HepG2 (cell line): ENCODE measurements around the gene KIF1C. TPM values are rescaled to one million over a fixed set of nuclear protein-coding genes. Genes with fewer than 3 reads are reported as not detected.

Experiments
- ATAC-seq: fragments of 200-7000 bp; cut with Tn5 transposase; 3 replicates; pipeline ENCODE4 v1.9.1; 2020; ENCODE audit warnings: mild to moderate bottlenecking, moderate library complexity
- BruUV-seq: library from RNA; stranded (reverse); fragments of 400-500 nt; replicated peaks from 2 replicates; lab custom pipeline; 2021; lab: Mats Ljungman, UMichigan
- CTCF ChIA-PET: fragments of 300-600 bp; formaldehyde crosslinking; extraction: SDS; loops from one replicate; lab custom pipeline; 2021; ENCODE audit warnings: low total read pairs, inconsistent platforms, low intra/inter-chr PET ratio; lab: Yijun Ruan, JAX
- POLR2A ChIA-PET: fragments of 350-600 bp; sonication (Branson Sonifier 250); formaldehyde crosslinking; loops from one replicate; lab custom pipeline; 2020; ENCODE audit warnings: antibody characterized with exemption, inconsistent platforms; lab: Yijun Ruan, JAX
- DNase-seq: peaks from one replicate; pipeline ENCODE4 v3.0.0-alpha.2; 2015; ENCODE audit warnings: low spot score
- FAIRE-seq: peaks from 3 replicates; lab custom pipeline; 2011; peaks lifted over from hg19 to GRCh38; lab: Jason Lieb, UNC
- H2AFZ ChIP-seq: one replicate; pipeline ENCODE4 v1.6.1; 2011; ENCODE audit warnings: low read length, inconsistent platforms
- H3K27ac ChIP-seq: fragments of 300-600 bp; 3 replicates; pipeline ENCODE4 v1.8.0; 2011; ENCODE audit warnings: mixed run types, mild to moderate bottlenecking, mixed read lengths, low read length, inconsistent platforms; ENCODE audit not compliant: insufficient read depth; ENCODE audit errors: extremely low read length
- H3K27me3 ChIP-seq, 2 experiments: fragments of 200-600 bp in 1 of 2; 2 replicates in 1 of 2; 3 replicates in 1 of 2; pipeline versions ENCODE4 v1.6.0 to v1.8.0; 2011; ENCODE audit warnings: low read length in 2 of 2, mild to moderate bottlenecking in 2 of 2, moderate library complexity in 2 of 2, inconsistent platforms in 1 of 2; ENCODE audit not compliant: insufficient read depth in 2 of 2, control insufficient read depth in 1 of 2
- H3K36me3 ChIP-seq, 2 experiments: fragments of 200-600 bp in 1 of 2; replicated peaks in 1 of 2; 2 replicates in 1 of 2; 3 replicates in 1 of 2; pipeline versions ENCODE4 v1.5.1 to v1.8.0; 2011; ENCODE audit warnings: low read length in 2 of 2, inconsistent platforms in 1 of 2; ENCODE audit not compliant: insufficient read depth in 2 of 2, control insufficient read depth in 1 of 2
- H3K4me1 ChIP-seq: 2 replicates; pipeline ENCODE4 v1.5.1; 2012; ENCODE audit warnings: low read length, inconsistent platforms; ENCODE audit not compliant: insufficient read depth
- H3K4me2 ChIP-seq: 2 replicates; pipeline ENCODE4 v1.6.0; 2011; ENCODE audit warnings: low read depth, low read length, inconsistent platforms
- H3K4me3 ChIP-seq, 3 experiments: fragments of 200-600 bp in 1 of 3; sonication (generic), shearing (Covaris generic) in 1 of 3; replicated peaks in 1 of 3; 2 replicates each; pipeline ENCODE4 v1.5.1; 2011 to 2016; ENCODE audit warnings: low read length in 3 of 3, inconsistent platforms in 2 of 3, low read depth in 2 of 3, mild to moderate bottlenecking in 2 of 3, control low read depth in 1 of 3, mixed read lengths in 1 of 3; ENCODE audit not compliant: insufficient read depth in 1 of 3
- H3K79me2 ChIP-seq: one replicate; pipeline ENCODE4 v1.6.1; 2011; ENCODE audit warnings: low read length, inconsistent platforms; ENCODE audit not compliant: insufficient read depth
- H3K9ac ChIP-seq: 2 replicates; pipeline ENCODE4 v1.6.0; 2011; ENCODE audit warnings: mild to moderate bottlenecking, low read depth, low read length, inconsistent platforms; ENCODE audit not compliant: insufficient read depth
- H3K9me3 ChIP-seq: 2 replicates; pipeline ENCODE4 v1.5.1; 2012; ENCODE audit warnings: mild to moderate bottlenecking, low read length
- H4K20me1 ChIP-seq: 2 replicates; pipeline ENCODE4 v1.6.0; 2011; ENCODE audit warnings: inconsistent platforms, mild to moderate bottlenecking, low read length, moderate library complexity; ENCODE audit not compliant: insufficient read depth
- ATRX ChIP-seq: sonication (generic); formaldehyde crosslinking; IDR thresholded peaks from 2 replicates; pipeline ENCODE4 v1.4.0; 2020; ENCODE audit warnings: missing genetic modification reagents, borderline replicate concordance
- HMGXB4 ChIP-seq, 2 experiments: sonication (generic) in 1 of 2; formaldehyde crosslinking in 1 of 2; IDR thresholded peaks; 2 replicates each; pipeline versions ENCODE4 v1.4.0 to v1.6.1; 2018 to 2020; ENCODE audit warnings: missing genetic modification reagents in 2 of 2, borderline replicate concordance in 1 of 2, low read depth in 1 of 2, mild to moderate bottlenecking in 1 of 2, missing biosample characterization in 1 of 2
- LBX2 ChIP-seq: sonication (generic); formaldehyde crosslinking; IDR thresholded peaks from 2 replicates; pipeline ENCODE4 v1.5.0; 2020; ENCODE audit warnings: missing genetic modification reagents, mild to moderate bottlenecking, borderline replicate concordance
- NFKB2 ChIP-seq: sonication (generic); formaldehyde crosslinking; IDR thresholded peaks from 2 replicates; pipeline ENCODE4 v1.4.0; 2020; ENCODE audit warnings: missing genetic modification reagents, borderline replicate concordance
- RFXANK ChIP-seq: IDR thresholded peaks from 2 replicates; pipeline ENCODE4 v1.6.1; 2016
- SMARCE1 ChIP-seq: fragments of 450-650 bp; IDR thresholded peaks from 2 replicates; pipeline ENCODE4 v1.6.1; 2017; ENCODE audit warnings: borderline replicate concordance
- SOX5 ChIP-seq: IDR thresholded peaks from 2 replicates; pipeline ENCODE4 v1.6.1; 2016; ENCODE audit warnings: borderline replicate concordance
- TERF1 ChIP-seq: sonication (generic); formaldehyde crosslinking; IDR thresholded peaks from 2 replicates; pipeline ENCODE4 v1.8.0; 2022; ENCODE audit warnings: mild to moderate bottlenecking, missing genetic modification reagents, moderate library complexity
- TOPORS ChIP-seq: sonication (generic); formaldehyde crosslinking; IDR thresholded peaks from 2 replicates; pipeline ENCODE4 v1.8.0; 2023; ENCODE audit warnings: mild to moderate bottlenecking, missing genetic modification reagents
- USF2 ChIP-seq, 2 experiments: sonication (generic) in 1 of 2; formaldehyde crosslinking in 1 of 2; IDR thresholded peaks; 2 replicates each; pipeline versions ENCODE4 v1.5.1 to v1.6.1; 2011 to 2020; ENCODE audit warnings: borderline replicate concordance in 1 of 2, low read depth in 1 of 2, low read length in 1 of 2, mild to moderate bottlenecking in 1 of 2, missing genetic modification reagents in 1 of 2, moderate library complexity in 1 of 2
- ZBTB49 ChIP-seq: sonication (generic); formaldehyde crosslinking; IDR thresholded peaks from 2 replicates; pipeline ENCODE4 v1.4.0; 2020; ENCODE audit warnings: missing genetic modification reagents, borderline replicate concordance
- ZFYVE20 ChIP-seq: sonication (generic); formaldehyde crosslinking; IDR thresholded peaks from 2 replicates; pipeline ENCODE4 v1.8.0; 2023; ENCODE audit warnings: low read depth, mild to moderate bottlenecking, moderate library complexity, missing genetic modification reagents, borderline replicate concordance
- ZNF12 ChIP-seq: sonication (generic); formaldehyde crosslinking; IDR thresholded peaks from 2 replicates; pipeline ENCODE4 v1.5.0; 2020; ENCODE audit warnings: missing genetic modification reagents
- ZNF143 ChIP-seq: sonication (generic); formaldehyde crosslinking; IDR thresholded peaks from 2 replicates; pipeline ENCODE4 v1.4.0; 2020; ENCODE audit warnings: missing genetic modification reagents
- ZNF207 ChIP-seq: fragments of 450-650 bp; IDR thresholded peaks from 2 replicates; pipeline ENCODE4 v1.6.1; 2016; ENCODE audit warnings: antibody characterized with exemption, borderline replicate concordance
- ZNF253 ChIP-seq: sonication (generic); formaldehyde crosslinking; IDR thresholded peaks from 2 replicates; pipeline ENCODE4 v1.8.0; 2022; ENCODE audit warnings: mild to moderate bottlenecking, missing genetic modification reagents, borderline replicate concordance
- WGBS: methylation state at CpG from one replicate; pipeline ENCODE4 v1.1.6; 2017; ENCODE audit warnings: low lambda C conversion rate; 5-methylcytosine and 5-hydroxymethylcytosine counted together
- in situ Hi-C: cut with HindIII; loops from 2 replicates; pipeline ENCODE4 v1.10.0; 2017; ENCODE audit warnings: low pct_unique_long_range_greater_than_20kb; ENCODE audit not compliant: extremely low pct_ligation_motif_present
- intact Hi-C: fragments of 100-400 bp; cut with micrococcal nuclease; formaldehyde crosslinking; loops from one replicate; pipeline ENCODE4 v1.10.0; 2022; ENCODE audit not compliant: unreplicated experiment
- polyA plus RNA-seq, 8 experiments: library from polyadenylated mRNA; depleted of rRNA in 3 of 8; stranded (reverse) in 7 of 8; unstranded in 1 of 8; fragments of >200 nt; fragmentation: Illumina TruSeq in 4 of 8; extraction: Trizol in 4 of 8; gene quantifications; 2 replicates each; pipeline versions ENCODE4 v1.2.1 to v1.2.3, GENCODE V29; 2011 to 2016; ENCODE audit warnings: low read depth in 4 of 8, missing spikeins in 1 of 8, mixed read lengths in 1 of 8; ENCODE audit not compliant: insufficient read depth in 1 of 8
- total RNA-seq, 5 experiments: library from RNA; depleted of rRNA; stranded (reverse); fragments of >200 nt; fragmentation: Illumina TruSeq; extraction: Trizol; gene quantifications; 2 replicates each; pipeline ENCODE4 v1.2.3, GENCODE V29; 2016; ENCODE audit warnings: low read depth in 1 of 5

KIF1C gene
- total and polyA plus RNA-seq, 2 of the 13 experiments (the other 11 are each of a cell fraction or from before 2014, with no cell fraction given) = 70.0 to 104 TPM

- no peaks in the 10 kb centered on the region for H3K9me3 ChIP-seq
- in situ Hi-C loops (no loop called here), intact Hi-C loops (no loop called here)
- no TSS peak for BruUV-seq
- no peak overlapping the region for H2AFZ ChIP-seq
- no peak for FAIRE-seq
- ATAC-seq = no peak
- no peak overlapping the region for H3K4me3 ChIP-seq
- DNase-seq = no peak
- H3K79me2 ChIP-seq = peaks cover 21% of the 10 kb centered on the region
- H3K36me3 ChIP-seq = peaks cover 0 to 10% of the 10 kb centered on the region in 2 experiments; a peak in 4 of 5 replicates
- H3K4me2 ChIP-seq = no peak overlapping the region
- ChIA-PET POLR2A (interaction anchor here (0.7 to 10.5 kb wide), 4 partner anchors 16 to 63 kb away, joined by 3 to 273 read pairs (median 90); partner anchors contain the start of genes CAMTA2, ENO3, INCA1 and PFN1), CTCF (no interaction called here)
- no peaks in the 10 kb centered on the region for H4K20me1 ChIP-seq
- WGBS = 94% methylated on average over 6 of the region's 6 CpGs
- H3K27ac ChIP-seq = no peak overlapping the region
- H3K9ac ChIP-seq = no peak overlapping the region
- H3K4me1 ChIP-seq = peaks cover 28% of the 10 kb centered on the region
- H3K27me3 ChIP-seq = no peaks in the 10 kb centered on the region; a peak in 1 of 5 replicates
- TF ChIP-seq TOPORS (CRISPR knock-in tag) = no peak
- no peak for TF ChIP-seq ZNF143 (CRISPR knock-in tag)
- TF ChIP-seq NFKB2 (CRISPR knock-in tag) = no peak
- TF ChIP-seq USF2 (IDR thresholded peaks at IDR 0.05; ENCODE audit: low read depth, low read length) = no peak
- TF ChIP-seq USF2 (CRISPR knock-in tag; IDR thresholded peaks at IDR 0.05; ENCODE audit: borderline replicate concordance) = no peak
- no peak for TF ChIP-seq ZNF207
- no peak for TF ChIP-seq SMARCE1
- TF ChIP-seq TERF1 (CRISPR knock-in tag) = no peak
- no peak for TF ChIP-seq ZBTB49 (CRISPR knock-in tag)
- TF ChIP-seq ZFYVE20 (CRISPR knock-in tag) = no peak
- no peak for TF ChIP-seq RFXANK (CRISPR knock-in tag)
- TF ChIP-seq LBX2 (CRISPR knock-in tag) = no peak
- no peak for TF ChIP-seq SOX5 (CRISPR knock-in tag)
- no peak for TF ChIP-seq ZNF253 (CRISPR knock-in tag)
- TF ChIP-seq ZNF12 (CRISPR knock-in tag) = no peak
- no peak for TF ChIP-seq ATRX (CRISPR knock-in tag)
- no peak for TF ChIP-seq HMGXB4 (CRISPR knock-in tag; IDR thresholded peaks at IDR 0.05; ENCODE audit: borderline replicate concordance in 1 of 2, low read depth in 1 of 2)
These were observed 25.9 kb upstream of the KIF1C start for GRCh38 chr17:4971826-4972225.
